NCI-H1436 (cell line): ENCODE results near the gene GGA1.
A peak's percentile ranks its signal among the peaks of the same experiment; 100 is the strongest.
"Not testable (repeated sequence)": the region's sequence is repeated elsewhere in the genome, so short reads cannot be mapped to it uniquely, and the experiment has no call there.

ENCODE experiments used
- DNase-seq: peaks from one replicate; lab custom pipeline; 2025; lab: John Stamatoyannopoulos, UW

The GGA1 gene

GRCh38 chr22:37650463-37651136 lies 42.0 kb downstream of the GGA1 start:
- DNase-seq: no peak

- DNase-seq: no peak
These were observed 46.1 kb downstream of the GGA1 start for GRCh38 chr22:37654563-37655251.

GRCh38 chr22:37655252-37655563 lies 46.6 kb downstream of the GGA1 start:
- no peak for DNase-seq

- not testable (repeated sequence) for DNase-seq
These were observed 47.9 kb downstream of the GGA1 start for GRCh38 chr22:37656583-37656982.

GRCh38 chr22:37657590-37658132 lies 49.0 kb downstream of the GGA1 start:
- DNase-seq: no peak

GRCh38 chr22:37658133-37659065 lies 49.8 kb downstream of the GGA1 start, which contains the start of gene PDXP:
Gene PDXP (plus strand): TSS chr22:37658723. CDS start chr22:37658783, 60 bp downstream.
- peak; percentile 99 for DNase-seq

- DNase-seq: no peak
These were observed 50.6 kb downstream of the GGA1 start for GRCh38 chr22:37659066-37659896.

GRCh38 chr22:37659897-37660708 lies 51.5 kb downstream of the GGA1 start:
- DNase-seq: no peak

- no peak for DNase-seq
These were observed 52.0 kb downstream of the GGA1 start for GRCh38 chr22:37660709-37661045.

- peak; percentile 57 for DNase-seq
These were observed 52.7 kb downstream of the GGA1 start for GRCh38 chr22:37661160-37661924.

GRCh38 chr22:37662039-37662438 lies 53.4 kb downstream of the GGA1 start:
- DNase-seq: no peak

- DNase-seq: no peak
These were observed 55.0 kb downstream of the GGA1 start for GRCh38 chr22:37663521-37664140.

- DNase-seq: no peak
These were observed 55.8 kb downstream of the GGA1 start for GRCh38 chr22:37664249-37665101.

- no peak for DNase-seq
These were observed 56.9 kb downstream of the GGA1 start for GRCh38 chr22:37665487-37665886.

- DNase-seq: no peak
These were observed 61.0 kb downstream of the GGA1 start for GRCh38 chr22:37669586-37669985.

- DNase-seq: no peak
These were observed 63.7 kb downstream of the GGA1 start for GRCh38 chr22:37672206-37672919.

GRCh38 chr22:37672920-37673455 lies 64.4 kb downstream of the GGA1 start:
- no peak for DNase-seq

GRCh38 chr22:37674248-37674647 lies 65.6 kb downstream of the GGA1 start:
- DNase-seq: no peak
